PC-9 (cell line): ENCODE data around the gene ETV6. TPM values are rescaled to one million over a fixed set of nuclear protein-coding genes. Genes with fewer than 3 reads are reported as not detected.
"Not testable (repeated sequence)": the region's sequence is repeated elsewhere in the genome, so short reads cannot be mapped to it uniquely, and the experiment has no call there.

Experiments used
- BruUV-seq: library from RNA; stranded (reverse); fragments of 400-500 nt; replicated peaks from 2 replicates; lab custom pipeline; 2021; lab: Mats Ljungman, UMichigan
- CTCF ChIA-PET: fragments of 300-600 bp; sonication (Branson Sonifier 250); formaldehyde crosslinking; loops from one replicate; lab custom pipeline; 2022; ENCODE audit warnings: antibody characterized with exemption; lab: Charles Lee
- POLR2A ChIA-PET: fragments of 300-600 bp; sonication (Branson Sonifier 250); formaldehyde crosslinking; loops from one replicate; lab custom pipeline; 2022; ENCODE audit warnings: antibody characterized with exemption; ENCODE audit not compliant: unreplicated experiment; lab: Charles Lee
- DNase-seq, 2 experiments: peaks; one replicate each; pipeline versions ENCODE4 v3.0.0 to v3.0.0-alpha.2; 2015 to 2022; ENCODE audit warnings: mixed read lengths in 1 of 2
- H2AFZ ChIP-seq: fragments of 200-600 bp; sonication (generic); 2 replicates; pipeline ENCODE4 v1.8.1; 2017; ENCODE audit warnings: antibody characterized with exemption
- H3F3A ChIP-seq: fragments of 200-600 bp; sonication (generic); 2 replicates; pipeline ENCODE4 v1.8.1; 2017; ENCODE audit warnings: antibody characterized with exemption, mild to moderate bottlenecking, low read depth; ENCODE audit not compliant: insufficient read depth
- H3K27ac ChIP-seq: fragments of 200-600 bp; sonication (generic); 2 replicates; pipeline ENCODE4 v1.6.1; 2016; ENCODE audit warnings: mixed run types
- H3K27me3 ChIP-seq: fragments of 200-600 bp; sonication (generic); 2 replicates; pipeline ENCODE4 v1.6.1; 2016; ENCODE audit warnings: low read depth, mixed run types; ENCODE audit not compliant: insufficient read depth
- H3K36me3 ChIP-seq: fragments of 200-600 bp; sonication (generic); 2 replicates; pipeline ENCODE4 v1.6.1; 2016; ENCODE audit warnings: low read depth, mixed run types
- H3K4me1 ChIP-seq: fragments of 200-600 bp; sonication (generic); replicated peaks from 2 replicates; pipeline ENCODE4 v1.6.1; 2016; ENCODE audit warnings: mixed run types; ENCODE audit not compliant: insufficient read depth
- H3K4me2 ChIP-seq: fragments of 200-600 bp; sonication (generic); 2 replicates; pipeline ENCODE4 v1.6.1; 2017; ENCODE audit warnings: mixed run types
- H3K4me3 ChIP-seq: fragments of 200-600 bp; sonication (generic); 2 replicates; pipeline ENCODE4 v1.6.1; 2016; ENCODE audit warnings: mixed run types
- H3K79me2 ChIP-seq: fragments of 200-600 bp; sonication (generic); 2 replicates; pipeline ENCODE4 v1.6.1; 2017; ENCODE audit warnings: low read depth, mixed run types
- H3K9me2 ChIP-seq: fragments of 200-600 bp; sonication (generic); 2 replicates; pipeline ENCODE4 v1.8.1; 2017; ENCODE audit warnings: mild to moderate bottlenecking; ENCODE audit not compliant: insufficient read depth
- H3K9me3 ChIP-seq: fragments of 200-600 bp; sonication (generic); 2 replicates; pipeline ENCODE4 v1.8.1; 2016; ENCODE audit warnings: low read depth; ENCODE audit not compliant: insufficient read depth
- H4K20me1 ChIP-seq: fragments of 200-600 bp; sonication (generic); 2 replicates; pipeline ENCODE4 v1.8.1; 2017; ENCODE audit not compliant: insufficient read depth
- EZH2 ChIP-seq: fragments of 200-600 bp; sonication (generic); IDR thresholded peaks from 2 replicates; pipeline ENCODE4 v1.8.0; 2017; ENCODE audit warnings: antibody characterized with exemption, low read depth
- intact Hi-C: fragments of 100-400 bp; cut with micrococcal nuclease; formaldehyde crosslinking; loops from one replicate; pipeline ENCODE4 v1.10.0; 2022; ENCODE audit not compliant: unreplicated experiment
- total RNA-seq: library from RNA; stranded (reverse); gene quantifications from 2 replicates; pipeline ENCODE4 v1.2.3, GENCODE V29; 2021
- TF ChIP-seq, protein P1 (sequence below): fragments of 200-600 bp; sonication (generic); conservative IDR thresholded peaks from 2 replicates; pipeline ENCODE4 v1.6.1; 2017; ENCODE audit warnings: mixed run types, antibody characterized with exemption, mild to moderate bottlenecking, moderate library complexity

The ETV6 gene
- total RNA-seq, 1 experiment from 2014 or later: 62.8 TPM

- Histone ChIP-seq H3K4me3 (no peak overlapping the region), H3K27me3 (no peaks in the 10 kb centered on the region), H3K4me1 (no peaks in the 10 kb centered on the region), H3F3A (no peaks in the 10 kb centered on the region), H3K27ac (no peak overlapping the region), H3K36me3 (no peaks in the 10 kb centered on the region), H4K20me1 (no peaks in the 10 kb centered on the region), H3K9me2 (no peaks in the 10 kb centered on the region), H3K9me3 (peaks cover 5% of the 10 kb centered on the region), H3K79me2 (no peaks in the 10 kb centered on the region), H3K4me2 (no peak overlapping the region), H2AFZ (no peak overlapping the region)
- TF ChIP-seq, protein P1, sequence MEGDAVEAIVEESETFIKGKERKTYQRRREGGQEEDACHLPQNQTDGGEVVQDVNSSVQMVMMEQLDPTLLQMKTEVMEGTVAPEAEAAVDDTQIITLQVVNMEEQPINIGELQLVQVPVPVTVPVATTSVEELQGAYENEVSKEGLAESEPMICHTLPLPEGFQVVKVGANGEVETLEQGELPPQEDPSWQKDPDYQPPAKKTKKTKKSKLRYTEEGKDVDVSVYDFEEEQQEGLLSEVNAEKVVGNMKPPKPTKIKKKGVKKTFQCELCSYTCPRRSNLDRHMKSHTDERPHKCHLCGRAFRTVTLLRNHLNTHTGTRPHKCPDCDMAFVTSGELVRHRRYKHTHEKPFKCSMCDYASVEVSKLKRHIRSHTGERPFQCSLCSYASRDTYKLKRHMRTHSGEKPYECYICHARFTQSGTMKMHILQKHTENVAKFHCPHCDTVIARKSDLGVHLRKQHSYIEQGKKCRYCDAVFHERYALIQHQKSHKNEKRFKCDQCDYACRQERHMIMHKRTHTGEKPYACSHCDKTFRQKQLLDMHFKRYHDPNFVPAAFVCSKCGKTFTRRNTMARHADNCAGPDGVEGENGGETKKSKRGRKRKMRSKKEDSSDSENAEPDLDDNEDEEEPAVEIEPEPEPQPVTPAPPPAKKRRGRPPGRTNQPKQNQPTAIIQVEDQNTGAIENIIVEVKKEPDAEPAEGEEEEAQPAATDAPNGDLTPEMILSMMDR: no peak
- TF ChIP-seq EZH2: no peak
- DNase-seq: no peak
- ChIA-PET POLR2A (no interaction called here), CTCF (no interaction called here)
- BruUV-seq: no TSS peak
- intact Hi-C loops: no loop called here
Observed at GRCh38 chr12:11906286-11906935, 256.9 kb downstream of the ETV6 start.

DNA sequence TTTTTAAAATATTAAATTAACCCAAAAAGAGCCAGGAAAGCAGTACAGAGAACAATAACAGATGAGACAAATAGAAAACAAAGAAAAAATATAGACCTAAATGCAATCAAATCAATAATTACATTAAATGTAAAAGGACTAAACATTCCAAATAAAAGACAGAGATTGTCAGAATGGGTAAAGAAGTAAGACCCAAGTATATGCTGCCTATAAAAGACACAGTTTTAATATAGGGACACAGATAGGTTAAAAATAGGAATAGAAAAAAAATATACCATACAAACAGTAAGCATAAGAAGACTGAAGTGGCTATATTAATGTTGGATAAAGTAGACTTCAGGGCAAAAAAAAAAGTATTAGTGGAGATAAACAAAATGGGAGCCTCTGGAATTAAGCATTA lies 258.2 kb downstream of the ETV6 start:
- H3K4me3 ChIP-seq: no peak overlapping the region
- no peak overlapping the region for H3K27ac ChIP-seq
- no peaks in the 10 kb centered on the region for H3K79me2 ChIP-seq
- H3K4me2 ChIP-seq: no peak overlapping the region
- no peaks in the 10 kb centered on the region for H3K9me2 ChIP-seq
- ChIA-PET POLR2A (no interaction called here), CTCF (no interaction called here)
- H3K36me3 ChIP-seq: no peaks in the 10 kb centered on the region
- no peak for TF ChIP-seq EZH2
- TF ChIP-seq, protein P1: no peak
- peaks cover 5% of the 10 kb centered on the region for H3K9me3 ChIP-seq
- H4K20me1 ChIP-seq: no peaks in the 10 kb centered on the region
- no peak overlapping the region for H2AFZ ChIP-seq
- no peaks in the 10 kb centered on the region for H3K27me3 ChIP-seq
- H3K4me1 ChIP-seq: no peaks in the 10 kb centered on the region
- no TSS peak for BruUV-seq
- H3F3A ChIP-seq: no peaks in the 10 kb centered on the region
- intact Hi-C loops: no loop called here
- no peak for DNase-seq

DNA sequence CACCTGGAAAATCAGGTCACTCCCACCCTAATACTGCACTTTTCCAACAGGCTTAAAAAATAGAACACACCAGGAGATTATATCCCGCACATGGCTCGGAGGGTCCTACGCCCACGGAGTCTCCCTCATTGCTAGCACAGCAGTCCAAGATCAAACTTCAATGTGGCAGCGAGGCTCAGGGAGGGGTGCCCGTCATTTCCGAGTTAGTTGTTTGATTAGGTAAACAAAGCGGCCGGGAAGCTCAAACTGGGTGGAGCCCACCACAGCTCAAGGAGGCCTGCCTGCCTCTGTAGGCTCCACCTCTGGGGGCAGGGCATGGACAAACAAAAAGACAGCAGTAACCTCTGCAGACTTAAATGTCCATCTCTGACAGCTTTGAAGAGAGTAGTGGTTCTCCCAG lies 259.9 kb downstream of the ETV6 start:
- intact Hi-C loops, H3K36me3 ChIP-seq, H3K79me2 ChIP-seq, H3K4me1 ChIP-seq, CTCF ChIA-PET, BruUV-seq, H3K4me2 ChIP-seq, H3K9me2 ChIP-seq, H3K4me3 ChIP-seq, H3K27ac ChIP-seq, H3K9me3 ChIP-seq, H3K27me3 ChIP-seq, H2AFZ ChIP-seq, DNase-seq, H4K20me1 ChIP-seq, H3F3A ChIP-seq: not testable (repeated sequence)
- POLR2A ChIA-PET: interaction anchor here (0.7 kb wide), 1 partner anchor 17 kb away, joined by 4 read pairs; no protein-coding TSS in a partner anchor

DNA sequence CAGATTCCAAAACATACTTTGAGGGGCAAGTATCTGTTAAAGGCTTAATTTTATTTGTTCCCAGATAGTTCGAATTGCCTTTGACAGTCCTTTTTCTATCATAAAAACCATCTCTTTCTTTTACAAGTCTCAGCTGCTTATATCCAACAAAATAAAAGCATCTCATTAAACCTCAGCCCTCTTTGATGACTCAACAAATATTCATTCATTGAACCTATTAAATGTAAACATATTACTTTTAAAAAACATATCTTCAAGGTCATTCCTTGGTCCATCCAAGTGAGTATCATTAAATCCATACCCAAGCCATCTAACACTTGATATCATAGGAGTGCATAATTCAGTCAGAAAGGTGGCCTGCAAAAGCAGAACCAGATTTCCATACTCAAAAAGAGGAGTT lies 266.6 kb downstream of the ETV6 start:
- TF ChIP-seq, protein P1: no peak
- TF ChIP-seq EZH2: no peak
- Histone ChIP-seq H3K27ac (no peak overlapping the region), H3K27me3 (no peaks in the 10 kb centered on the region), H3K36me3 (no peaks in the 10 kb centered on the region), H3K9me3 (no peaks in the 10 kb centered on the region), H2AFZ (no peak overlapping the region), H3F3A (no peaks in the 10 kb centered on the region), H3K4me1 (no peaks in the 10 kb centered on the region), H3K4me2 (no peak overlapping the region), H4K20me1 (no peaks in the 10 kb centered on the region), H3K4me3 (no peak overlapping the region), H3K9me2 (no peaks in the 10 kb centered on the region), H3K79me2 (no peaks in the 10 kb centered on the region)
- no TSS peak for BruUV-seq
- intact Hi-C loops: no loop called here
- CTCF ChIA-PET: no interaction called here
- DNase-seq: no peak
- POLR2A ChIA-PET: interaction anchor here (0.7 kb wide), 1 partner anchor 24 kb away, joined by 6 read pairs; no protein-coding TSS in a partner anchor
